Hypothalamus (tissue), 51 donors: Measurements from ENCODE around the gene ATP13A3.

Experiments used
- DNase-seq, 51 donors: peaks; one replicate each; lab custom pipeline; 2025; lab: John Stamatoyannopoulos, UW

ATP13A3 gene

DNA sequence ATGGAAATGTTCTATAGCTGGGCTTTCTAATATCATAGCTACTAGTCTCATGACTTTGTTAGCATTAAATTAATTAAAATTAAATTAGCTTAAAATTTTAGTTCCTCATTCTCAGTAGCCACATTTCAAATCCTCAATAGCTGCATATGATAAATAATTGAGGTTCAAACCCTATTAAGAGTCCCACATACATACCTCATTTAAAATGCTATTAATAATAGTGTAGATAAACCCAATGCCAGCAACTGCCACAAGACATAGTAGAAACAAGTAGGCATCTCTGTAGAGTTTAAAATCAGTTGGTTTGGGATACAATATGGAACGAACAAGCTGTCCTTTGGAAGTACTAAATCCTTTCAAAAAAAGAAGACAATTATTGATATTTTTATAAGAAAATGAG is 39.1 kb downstream of the ATP13A3 start:
- DNase-seq = no peak

DNA sequence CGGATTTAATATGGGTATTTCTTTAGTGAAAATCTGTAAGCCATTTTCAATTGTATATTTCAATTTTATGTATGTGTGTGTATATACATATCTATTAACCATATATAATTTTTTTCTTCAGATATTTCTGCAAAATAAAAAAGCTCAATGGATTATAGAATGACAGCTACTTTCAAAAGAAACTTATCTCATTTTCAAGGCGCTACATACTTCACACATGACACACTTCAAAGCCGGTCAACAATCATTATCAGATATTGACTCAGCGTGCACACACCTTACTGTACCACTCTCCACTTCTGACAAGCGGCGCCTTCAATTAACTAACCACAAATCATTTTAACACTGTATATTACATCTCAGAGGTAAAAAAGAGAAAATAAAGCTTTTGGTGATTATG is 39.6 kb downstream of the ATP13A3 start:
- DNase-seq = no peak

DNA sequence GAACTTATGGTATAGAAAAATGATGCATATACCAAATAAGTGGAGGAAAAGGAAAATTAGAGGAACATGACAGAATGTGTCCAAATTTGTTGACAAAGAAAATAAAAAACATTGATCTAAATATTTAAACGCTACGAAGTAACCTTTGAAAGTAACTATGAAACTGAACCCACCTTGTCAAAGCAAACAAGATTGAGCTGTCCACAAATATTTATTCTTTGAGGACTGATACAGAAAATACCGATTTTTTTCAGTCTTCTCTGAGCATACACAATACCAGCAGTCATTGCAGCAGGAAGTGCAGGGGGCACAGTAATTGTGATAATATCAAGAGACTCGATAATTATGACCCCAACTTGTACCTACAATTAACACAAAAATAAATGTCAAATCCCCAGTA is 40.0 kb downstream of the ATP13A3 start:
- no peak for DNase-seq

DNA sequence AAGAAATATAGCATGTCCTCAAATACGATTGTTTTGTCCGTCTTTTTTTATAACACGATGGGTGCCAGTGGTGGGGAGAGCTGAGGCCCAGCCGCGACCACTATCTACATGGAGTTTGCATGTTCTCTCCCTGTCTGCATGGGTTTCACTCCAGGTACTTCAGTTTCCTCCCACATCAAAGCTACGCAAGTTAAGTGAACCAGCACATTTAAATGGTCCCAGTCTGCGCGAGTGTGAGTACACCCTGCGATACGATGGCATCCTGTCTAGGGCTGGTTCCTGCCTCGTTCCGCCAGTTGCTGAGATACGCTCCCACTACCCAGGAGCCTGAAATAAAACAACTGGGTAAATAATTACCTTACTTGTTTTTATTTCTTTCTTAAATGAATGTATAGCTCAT is 40.6 kb downstream of the ATP13A3 start:
- no peak for DNase-seq

DNA sequence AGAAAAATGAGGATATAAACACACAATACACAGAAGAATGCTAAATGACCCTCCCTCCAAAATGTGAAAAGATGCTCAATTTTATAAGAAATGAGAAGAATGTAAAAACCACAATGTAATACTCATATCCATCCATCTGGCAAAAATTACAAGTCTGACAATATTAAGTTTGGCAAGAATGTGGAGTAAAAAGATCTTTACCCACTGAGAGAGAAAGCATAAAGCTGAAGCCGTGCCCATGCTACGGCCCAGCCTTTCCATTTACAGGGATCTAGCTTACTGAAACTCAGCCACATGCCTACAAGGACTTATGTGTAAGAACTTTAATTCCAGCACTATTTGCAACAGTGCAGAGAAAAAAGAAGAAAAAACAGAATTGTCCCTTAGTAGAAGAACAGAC is 42.9 kb downstream of the ATP13A3 start:
- no peak for DNase-seq

DNA sequence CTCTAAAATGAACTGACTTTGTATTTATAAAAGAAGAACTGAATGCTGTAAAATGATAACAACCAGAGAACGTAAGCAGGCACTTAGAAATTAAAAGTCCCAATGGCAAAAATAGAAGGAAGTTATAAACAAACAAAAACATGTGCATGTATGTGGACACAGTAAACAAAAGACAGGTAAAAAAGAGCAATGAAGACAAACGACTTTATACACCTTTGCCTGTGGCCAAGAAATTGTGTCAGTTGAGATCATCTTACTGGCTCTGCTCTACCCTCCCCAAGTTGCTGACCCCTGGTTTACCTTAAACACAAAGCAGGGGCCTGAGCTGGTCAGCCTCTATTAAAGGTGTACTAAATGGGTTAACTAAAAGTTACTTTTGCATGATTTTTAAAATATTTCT is 46.0 kb downstream of the ATP13A3 start:
- no peak for DNase-seq

DNA sequence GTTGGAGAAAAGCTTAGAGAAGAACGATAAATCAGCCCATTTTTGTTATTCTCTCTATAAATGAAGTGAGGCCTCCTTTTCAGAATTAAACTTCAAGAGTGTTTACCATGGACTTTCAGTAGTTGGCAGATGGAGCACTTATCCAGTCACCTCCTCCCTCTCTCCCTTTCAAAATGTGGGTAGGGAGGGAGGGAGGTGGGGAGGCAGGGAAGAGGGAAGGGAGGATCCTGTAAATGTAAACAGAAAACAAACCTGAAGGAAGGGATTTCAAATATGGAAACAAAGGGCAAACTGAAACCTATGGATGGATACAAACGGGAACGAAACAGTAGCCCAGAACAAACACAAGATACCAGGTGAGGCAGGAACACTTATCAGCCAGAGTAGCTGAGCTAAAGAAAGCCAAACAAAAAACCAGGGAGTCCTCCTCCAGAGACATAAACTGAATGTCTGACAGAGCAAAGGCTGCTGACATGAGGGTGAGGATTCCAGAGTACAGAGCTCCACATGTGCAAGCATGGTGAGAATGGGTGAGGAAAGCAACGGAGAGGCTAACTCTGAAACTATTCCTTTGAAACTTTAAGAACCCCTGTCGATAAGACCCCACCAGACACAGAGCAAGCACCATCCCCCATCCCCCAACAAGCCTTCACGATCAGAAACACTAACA is 46.8 kb downstream of the ATP13A3 start:
- DNase-seq = no peak

DNA sequence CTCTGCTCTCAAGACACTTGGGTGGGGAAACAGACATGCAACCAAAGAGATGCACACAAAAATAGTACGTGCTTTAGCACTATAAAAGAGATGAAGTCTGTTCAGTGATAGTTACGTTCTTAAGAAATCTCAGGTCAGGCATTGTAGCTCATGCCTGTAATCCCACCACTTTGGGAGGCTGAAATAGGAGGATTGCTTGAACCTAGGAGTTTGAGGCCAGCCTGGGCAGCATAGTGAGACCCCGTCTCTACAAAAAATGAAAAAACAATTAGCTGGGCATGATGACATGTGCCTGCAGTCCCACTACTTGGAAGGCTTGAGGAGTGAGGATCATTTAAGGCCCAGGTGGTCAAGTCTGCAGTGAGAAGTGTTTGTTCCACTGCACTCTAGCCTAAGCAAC is 52.3 kb downstream of the ATP13A3 start:
- no peak for DNase-seq

DNA sequence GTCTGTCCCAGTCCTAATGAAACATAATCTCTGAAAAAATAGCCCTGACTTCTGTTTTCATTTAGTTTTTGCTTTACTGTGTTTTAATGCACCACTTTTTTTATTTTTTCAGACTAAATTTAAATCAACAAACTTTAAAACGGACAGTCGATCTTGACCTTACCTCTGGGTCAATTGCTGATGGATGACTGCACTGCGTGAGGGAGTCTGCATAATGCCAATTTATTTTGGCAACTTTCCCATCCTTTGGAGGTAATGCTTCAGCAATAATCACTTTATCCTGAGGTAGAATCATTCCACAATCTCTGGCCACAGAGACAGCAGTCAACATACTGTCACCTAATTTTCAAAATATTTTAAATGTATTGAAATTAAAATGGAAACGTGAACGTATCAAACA is 55.2 kb downstream of the ATP13A3 start:
- no peak for DNase-seq

DNA sequence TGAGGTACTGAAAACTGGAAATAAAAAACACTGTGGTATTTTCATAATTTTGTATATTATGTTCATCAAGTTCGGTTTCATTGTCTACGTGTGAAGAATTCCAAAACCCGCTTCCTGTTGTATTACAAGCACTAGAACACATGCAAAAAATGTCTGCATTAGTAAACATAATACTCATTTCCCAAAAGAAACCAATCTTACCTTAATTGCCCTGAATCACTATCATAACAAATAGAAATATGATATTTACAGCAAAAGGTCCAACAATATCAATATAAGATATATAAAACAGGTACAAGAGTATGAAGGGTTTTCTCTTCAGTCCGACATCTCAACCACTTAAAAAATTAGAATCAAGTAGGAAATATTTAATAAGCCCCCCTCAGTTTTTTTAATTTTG is 61.4 kb downstream of the ATP13A3 start:
- DNase-seq = no peak

DNA sequence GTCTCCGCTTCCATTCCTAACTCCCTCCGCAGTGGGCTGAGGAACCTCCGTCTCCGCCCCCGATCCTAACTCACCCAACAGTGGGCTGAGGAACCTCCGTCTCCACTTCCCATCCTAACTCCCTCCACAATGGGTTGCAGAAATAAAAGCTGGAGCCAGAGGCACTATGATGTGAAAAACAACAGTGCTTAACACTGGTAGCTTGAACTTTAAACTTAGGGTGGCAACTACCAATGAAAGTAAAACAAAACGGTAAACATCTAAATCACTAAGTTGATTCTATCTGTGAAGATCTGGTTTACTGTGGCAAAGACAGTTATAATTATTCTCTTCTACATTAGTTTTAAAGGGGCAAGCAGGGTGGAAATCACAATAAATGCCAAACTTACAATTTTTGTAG is 61.8 kb downstream of the ATP13A3 start:
- DNase-seq = no peak

DNA sequence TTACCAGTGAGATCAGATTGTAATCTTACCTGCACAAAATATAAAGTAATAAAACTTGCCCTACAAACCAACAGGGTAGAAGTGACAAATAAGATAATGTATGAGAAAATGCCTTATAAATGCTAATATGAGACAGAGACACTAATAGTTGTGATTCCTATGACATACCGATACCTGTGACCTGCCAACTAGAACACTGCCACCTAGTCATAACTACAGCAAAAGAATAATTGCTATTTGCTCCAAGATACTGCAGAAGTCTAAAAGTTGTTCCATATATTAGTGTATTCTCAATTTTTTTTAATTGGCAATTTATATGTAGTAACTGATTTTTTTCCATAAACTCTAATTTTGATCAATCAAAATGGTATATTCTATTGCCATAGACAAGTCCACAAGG is 62.4 kb downstream of the ATP13A3 start:
- no peak for DNase-seq

DNA sequence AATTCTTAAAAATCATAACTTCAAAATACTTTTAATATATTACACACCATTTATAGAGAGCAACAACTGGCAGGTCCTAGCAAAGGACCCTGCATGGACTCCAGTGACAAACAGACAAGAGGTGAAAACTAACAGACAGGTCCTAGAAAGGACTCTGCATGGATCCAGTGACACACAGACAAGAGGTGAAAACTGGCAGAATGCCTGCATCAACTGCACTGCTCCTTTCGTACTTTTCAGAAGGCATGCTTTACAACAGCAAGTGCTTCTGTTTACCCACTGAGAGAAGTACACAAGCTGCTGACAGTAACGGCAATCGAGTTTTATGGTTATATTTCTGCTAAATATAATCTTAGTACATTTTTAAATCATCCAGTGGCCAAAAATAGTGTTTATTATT is 63.5 kb downstream of the ATP13A3 start:
- no peak for DNase-seq

DNA sequence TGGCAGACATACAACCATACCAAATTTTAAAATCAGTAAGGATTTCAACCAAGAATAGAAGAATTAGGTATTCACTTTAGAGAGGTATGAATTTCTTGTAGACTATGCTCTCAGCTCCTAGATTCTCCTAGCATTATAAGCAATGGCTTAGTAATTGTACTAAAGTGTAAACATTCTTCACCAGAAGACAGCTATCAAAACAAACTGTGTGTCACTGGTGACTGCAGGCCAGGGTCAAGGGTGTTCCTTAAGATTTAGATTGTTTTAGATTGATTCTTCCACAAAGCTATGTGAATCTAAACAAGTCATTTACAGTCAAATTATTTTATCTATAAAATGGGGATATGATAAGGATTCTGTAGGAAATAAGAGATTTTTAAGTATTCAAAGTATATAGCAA is 64.6 kb downstream of the ATP13A3 start:
- DNase-seq = no peak

DNA sequence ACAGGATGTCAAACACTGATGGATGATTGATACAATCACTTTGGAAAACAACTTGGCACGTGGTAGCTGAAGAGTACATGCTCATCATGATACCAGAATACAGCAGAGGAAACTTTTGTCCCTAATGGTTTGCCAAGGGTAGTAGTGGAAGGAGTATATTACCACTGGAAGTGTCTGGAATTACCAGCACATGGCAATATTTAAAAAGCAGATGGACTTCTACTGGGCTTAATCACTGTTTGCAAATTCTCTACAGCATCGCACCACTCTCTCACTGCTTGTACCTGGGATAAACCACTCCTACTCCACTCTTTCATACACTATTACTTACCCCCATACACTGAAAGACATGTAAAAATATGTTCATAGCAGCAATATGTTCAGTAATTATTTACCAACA is 68.1 kb downstream of the ATP13A3 start:
- no peak for DNase-seq

DNA sequence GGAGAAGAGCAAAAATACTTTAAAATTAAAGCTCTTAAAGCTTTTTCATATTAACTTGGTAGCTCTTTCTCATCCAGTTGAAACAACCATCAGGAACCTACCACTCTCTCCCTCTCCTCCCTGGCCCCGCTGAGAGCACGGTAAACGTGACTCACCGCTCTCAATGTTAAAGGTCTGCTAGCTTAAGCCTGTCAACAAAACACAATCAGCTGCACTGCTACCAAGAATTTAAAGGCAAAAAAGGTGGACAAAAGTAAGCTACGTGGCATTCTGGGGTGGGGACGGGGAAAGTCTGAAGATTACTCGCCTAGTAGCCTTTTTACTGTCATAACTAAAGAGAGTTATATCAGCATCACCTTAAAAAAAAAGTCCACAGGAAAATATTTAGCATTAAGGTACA is 79.4 kb downstream of the ATP13A3 start:
- DNase-seq = no peak

DNA sequence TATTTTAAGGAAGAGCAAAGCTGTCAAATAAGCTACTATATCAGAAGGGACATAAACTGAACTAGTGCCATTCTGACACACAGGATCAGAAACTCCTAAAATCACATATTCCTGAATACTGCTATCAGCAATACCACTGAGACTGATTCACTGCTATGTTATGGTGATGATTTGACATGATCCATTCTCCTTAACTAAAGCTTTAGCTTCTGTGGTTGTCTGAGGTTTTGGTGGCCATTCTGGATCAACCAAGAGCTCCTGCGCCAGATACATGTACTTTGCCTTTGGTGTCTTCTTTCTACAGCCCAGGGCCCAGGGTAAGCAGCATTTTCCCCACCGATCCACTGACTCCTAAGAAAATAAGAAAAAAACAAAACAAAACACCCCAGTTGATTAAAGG is 81.0 kb downstream of the ATP13A3 start:
- no peak for DNase-seq

DNA sequence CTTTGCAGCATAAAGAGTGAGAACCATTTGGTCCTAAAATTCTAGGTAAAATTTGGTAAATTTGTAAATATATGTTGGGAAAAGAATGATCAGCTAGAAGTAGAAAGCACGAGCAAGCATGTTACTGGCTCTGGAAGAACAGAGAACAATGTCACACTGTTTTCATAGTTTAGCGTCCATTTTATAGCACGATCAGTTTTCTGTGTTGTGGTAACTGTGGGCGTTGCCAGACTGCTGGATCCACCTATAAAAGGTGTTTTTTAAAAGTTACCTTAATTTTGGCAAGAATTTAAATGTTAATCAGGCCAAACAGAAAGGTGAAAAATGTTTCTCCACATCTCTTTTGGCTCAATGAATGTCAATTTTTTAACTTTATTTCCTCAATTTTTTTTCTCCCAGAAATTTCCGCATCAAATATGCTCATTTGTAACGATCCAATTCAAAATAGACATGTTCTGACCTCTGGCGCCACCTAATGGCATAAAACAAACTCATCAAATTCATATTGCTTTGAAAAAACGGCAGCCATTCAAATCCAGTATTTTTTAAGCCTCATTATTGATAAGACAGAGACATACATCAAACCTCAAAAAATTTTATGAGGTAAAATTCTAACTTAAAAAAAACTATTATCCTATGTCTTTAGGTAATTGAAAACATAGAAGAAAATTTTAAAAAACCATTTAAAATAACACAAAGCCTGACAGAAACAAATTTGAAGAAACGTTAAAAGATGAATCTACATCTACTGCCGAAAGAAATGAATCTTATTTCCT is 82.2 kb downstream of the ATP13A3 start:
- peak in 5 of 51 donors; percentile 3 to 60 (median 17) for DNase-seq

DNA sequence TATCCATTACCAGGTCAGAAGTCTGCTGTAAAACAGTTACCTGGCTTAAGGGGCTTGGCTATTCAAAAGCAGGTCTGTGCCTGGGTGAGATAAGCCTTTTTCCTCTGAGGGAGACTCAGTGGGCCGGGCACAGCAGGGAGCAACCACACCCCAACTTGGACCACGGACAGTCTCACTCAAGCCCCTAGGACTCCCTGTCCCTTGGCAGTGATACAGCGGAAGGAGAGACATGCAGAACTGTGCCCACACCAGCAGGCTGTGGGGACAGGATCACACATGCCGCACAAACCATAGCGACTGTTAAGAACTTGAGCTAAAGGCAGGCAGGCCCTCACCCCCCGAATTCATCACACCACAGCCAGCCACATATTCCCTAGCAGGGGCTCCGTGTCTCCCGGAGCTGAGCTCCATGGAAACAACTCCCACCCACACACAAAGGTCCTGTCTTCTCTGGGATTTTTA is 84.9 kb downstream of the ATP13A3 start:
- peak in 1 of 51 donors; percentile 20 for DNase-seq

DNA sequence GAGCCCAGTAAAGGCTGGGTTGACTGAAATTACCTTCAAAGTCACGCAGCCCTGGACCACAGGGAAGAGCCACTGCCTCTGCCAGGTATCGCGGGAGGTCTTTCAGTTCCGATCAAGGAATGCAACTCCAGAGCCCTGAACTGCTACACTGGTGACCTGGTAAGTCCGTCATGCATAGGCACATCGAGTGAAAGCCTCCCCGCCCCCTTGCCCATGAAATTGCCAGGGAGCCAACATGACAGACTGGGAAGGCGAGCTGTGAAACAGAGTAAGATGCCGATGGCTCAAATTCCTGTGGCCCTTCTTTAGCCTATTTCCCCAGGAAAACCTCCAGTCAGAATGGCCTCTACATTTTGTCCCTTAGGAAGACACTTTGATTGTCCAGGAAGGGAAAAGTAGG is 85.5 kb downstream of the ATP13A3 start:
- DNase-seq = no peak

DNA sequence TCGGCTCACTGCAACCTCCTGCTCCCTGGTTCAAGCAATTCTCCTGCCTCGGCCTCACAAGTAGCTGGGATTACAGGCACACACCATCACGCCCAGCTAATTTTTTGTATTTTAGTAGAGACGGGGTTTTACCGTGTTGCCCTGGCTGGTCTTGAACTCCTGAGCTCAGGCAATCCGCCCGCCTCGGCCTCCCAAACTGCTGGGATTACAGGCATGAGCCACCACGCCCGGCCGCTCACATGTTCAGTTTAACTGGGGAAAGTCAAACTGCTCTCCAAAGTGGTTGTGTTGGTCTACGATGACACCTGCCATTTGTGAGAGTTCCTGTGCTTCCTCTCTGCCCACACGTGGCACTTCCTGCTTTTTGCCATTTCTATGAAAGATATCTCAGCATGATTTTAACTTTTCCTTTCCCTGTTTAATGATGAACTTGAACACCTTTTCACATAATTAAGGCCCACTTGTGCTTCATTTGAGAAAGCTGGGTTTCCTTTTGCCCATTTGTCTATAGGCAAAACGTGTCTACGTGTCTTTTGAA is 86.9 kb downstream of the ATP13A3 start:
- DNase-seq = no peak

DNA sequence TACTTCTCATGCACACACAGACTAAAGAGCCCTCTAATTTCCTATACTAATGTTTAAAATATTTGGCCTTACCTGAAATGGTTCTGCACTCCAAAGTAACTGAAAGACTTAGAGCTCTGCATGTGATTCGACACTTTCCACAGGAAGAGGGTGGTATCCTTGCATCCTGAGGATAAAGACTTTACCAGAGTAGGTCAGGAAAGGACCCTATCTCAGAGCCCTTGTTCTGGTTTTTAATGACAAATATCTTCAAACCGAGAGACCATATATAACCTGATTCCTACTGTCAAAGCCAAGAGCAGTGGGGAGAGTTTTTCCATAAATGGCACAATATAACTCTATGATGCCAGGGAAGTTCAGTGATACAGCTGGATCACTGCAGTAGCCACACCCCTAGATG is 87.6 kb downstream of the ATP13A3 start, which contains the start of gene GP5:
TSS of gene GP5 (minus strand) at position 101 of the 400 bp plus-strand sequence. CDS start 984 bp downstream, outside the sequence.
- no peak for DNase-seq
